GM18499 (cell line): Measurements from ENCODE around the gene RCN1.
"Not testable (repeated sequence)": the region's sequence is repeated elsewhere in the genome, so short reads cannot be mapped to it uniquely, and the experiment has no call there.

Experiments
- ATAC-seq: cut with Tn5 transposase; IDR thresholded peaks from one replicate; pipeline ENCODE4 v1.9.1; 2021; ENCODE audit warnings: moderate number of reproducible peaks; ENCODE audit not compliant: insufficient read depth, unreplicated experiment

Gene RCN1

GRCh38 chr11:32109138-32109537 is 18.3 kb downstream of the RCN1 start:
- ATAC-seq, result no peak

GRCh38 chr11:32109592-32109991 is 18.7 kb downstream of the RCN1 start:
- no peak for ATAC-seq

- no peak for ATAC-seq
Observed at GRCh38 chr11:32110795-32111194, 19.9 kb downstream of the RCN1 start.

GRCh38 chr11:32113200-32113919 is 22.5 kb downstream of the RCN1 start:
- no peak for ATAC-seq

GRCh38 chr11:32113920-32114203 is 23.0 kb downstream of the RCN1 start:
- no peak for ATAC-seq

GRCh38 chr11:32115446-32115845 is 24.6 kb downstream of the RCN1 start:
- ATAC-seq, result no peak

- ATAC-seq, result no peak
Observed at GRCh38 chr11:32116668-32117067, 25.8 kb downstream of the RCN1 start.

GRCh38 chr11:32118025-32118974 is 27.4 kb downstream of the RCN1 start:
- ATAC-seq, result no peak

- ATAC-seq, result not testable (repeated sequence)
Observed at GRCh38 chr11:32119139-32119538, 28.3 kb downstream of the RCN1 start.

- ATAC-seq, result no peak
Observed at GRCh38 chr11:32121012-32121411, 30.1 kb downstream of the RCN1 start.

- ATAC-seq, result no peak
Observed at GRCh38 chr11:32122200-32122599, 31.3 kb downstream of the RCN1 start.

- ATAC-seq, result no peak
Observed at GRCh38 chr11:32131321-32131720, 40.4 kb downstream of the RCN1 start.

GRCh38 chr11:32136657-32137056 is 45.8 kb downstream of the RCN1 start:
- no peak for ATAC-seq

- no peak for ATAC-seq
Observed at GRCh38 chr11:32137263-32137662, 46.4 kb downstream of the RCN1 start.

GRCh38 chr11:32137869-32138268 is 47.0 kb downstream of the RCN1 start:
- ATAC-seq, result no peak

GRCh38 chr11:32138902-32139301 is 48.0 kb downstream of the RCN1 start:
- ATAC-seq, result no peak

- ATAC-seq, result no peak
Observed at GRCh38 chr11:32139896-32140520, 49.1 kb downstream of the RCN1 start.

GRCh38 chr11:32141745-32142546 is 51.1 kb downstream of the RCN1 start:
- ATAC-seq, result no peak

GRCh38 chr11:32143378-32143777 is 52.5 kb downstream of the RCN1 start:
- ATAC-seq, result no peak

- ATAC-seq, result no peak
Observed at GRCh38 chr11:32145282-32145681, 54.4 kb downstream of the RCN1 start.
